ENCODE results near the gene ATP5F1D.

ATP5F1D gene

DNA sequence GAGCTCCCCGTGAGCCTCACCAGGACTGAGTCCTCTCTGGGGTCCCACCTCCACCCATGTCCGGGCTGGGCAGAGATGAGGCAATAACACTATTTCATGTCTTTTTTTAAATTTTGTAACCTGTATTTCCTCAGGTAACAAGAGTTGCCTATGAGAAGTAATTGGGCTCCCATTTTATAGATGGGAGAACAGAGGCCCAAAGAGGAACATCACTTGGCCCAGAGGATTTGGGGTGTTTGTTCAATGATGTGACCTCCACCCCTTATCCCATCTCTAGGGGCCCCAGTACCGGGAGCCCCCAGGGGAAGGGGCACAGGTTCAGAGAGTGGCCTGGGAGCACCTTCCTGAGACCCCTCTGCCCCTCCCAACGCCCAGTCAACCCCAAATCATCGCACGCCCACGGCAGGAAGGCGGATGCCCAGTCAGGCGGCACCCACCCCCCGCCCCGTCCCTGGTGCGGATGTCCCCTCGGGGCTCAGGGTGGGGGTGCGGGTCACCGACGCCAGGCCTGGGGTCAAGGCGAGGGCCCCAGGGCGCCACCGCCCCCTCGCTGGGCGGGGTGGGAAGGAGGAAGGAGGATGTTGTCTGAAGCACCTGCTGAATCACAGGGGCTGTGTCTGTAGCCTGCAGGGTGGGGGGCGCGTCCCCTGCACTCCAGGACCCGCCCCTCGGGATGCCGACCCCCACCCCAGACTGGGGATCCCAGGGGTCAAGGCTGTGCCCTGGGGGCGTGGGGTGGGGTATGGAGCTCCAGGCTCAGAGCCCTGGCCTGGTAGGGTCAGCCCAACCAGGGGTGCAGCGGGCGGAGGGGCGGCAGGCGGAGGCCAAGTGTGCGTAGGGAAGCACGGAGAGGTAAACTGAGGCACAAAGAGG lies 18.6 kb downstream of the ATP5F1D start:
- H3K4me3 ChIP-seq (ENCODE audit: low read length), result peak overlapping the region; percentile 58; the same call in 1 of the 2 replicates
- H3K4me1 ChIP-seq (ENCODE audit: insufficient read depth, low read length), result peaks cover 35% of the 10 kb centered on the region
- peak overlapping the region; percentile 9 for H3K27ac ChIP-seq (ENCODE audit: low read length)
- no peaks in the 10 kb centered on the region for H3K9me3 ChIP-seq (ENCODE audit: insufficient read depth, low read depth, low read length)
- no peaks in the 10 kb centered on the region for H3K27me3 ChIP-seq (ENCODE audit: insufficient read depth, low read length)
- H3K9ac ChIP-seq (ENCODE audit: low read depth, low read length), result peak overlapping the region; percentile 37; the same call in 1 of the 2 replicates
- H3K36me3 ChIP-seq (ENCODE audit: insufficient read depth, low read depth, low read length), result peaks cover 32% of the 10 kb centered on the region

- Histone ChIP-seq H3K36me3 (ENCODE audit: insufficient read depth, low read depth, low read length) (peaks cover 24% of the 10 kb centered on the region), H3K9ac (ENCODE audit: low read depth, low read length) (peak overlapping the region; percentile 88), H3K9me3 (ENCODE audit: insufficient read depth, low read depth, low read length) (no peaks in the 10 kb centered on the region), H3K27ac (ENCODE audit: low read length) (peak overlapping the region; percentile 67), H3K4me1 (ENCODE audit: insufficient read depth, low read length) (peaks cover 37% of the 10 kb centered on the region), H3K4me3 (ENCODE audit: low read length) (peak overlapping the region; percentile 91), H3K27me3 (ENCODE audit: insufficient read depth, low read length) (no peaks in the 10 kb centered on the region)
These were observed 19.4 kb downstream of the ATP5F1D start for GRCh38 chr19:1260749-1261537.

DNA sequence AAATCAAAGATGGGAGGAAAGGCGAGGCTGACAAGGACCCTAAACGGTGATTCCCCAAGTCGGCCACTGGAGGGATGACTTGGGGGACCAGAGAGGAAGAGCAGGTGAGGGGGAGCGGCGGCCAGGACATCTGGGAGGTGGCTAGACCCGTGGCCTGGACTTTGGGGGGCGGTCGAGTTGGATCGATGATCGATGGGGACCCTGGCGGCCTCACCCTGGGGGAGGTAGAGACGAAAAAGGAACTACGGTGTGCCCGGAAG lies 19.9 kb downstream of the ATP5F1D start:
- Histone ChIP-seq H3K27ac (ENCODE audit: low read length) (peak overlapping the region; percentile 67), H3K27me3 (ENCODE audit: insufficient read depth, low read length) (no peaks in the 10 kb centered on the region), H3K9me3 (ENCODE audit: insufficient read depth, low read depth, low read length) (no peaks in the 10 kb centered on the region), H3K4me3 (ENCODE audit: low read length) (peak overlapping the region; percentile 91), H3K9ac (ENCODE audit: low read depth, low read length) (peak overlapping the region; percentile 88; the same call in 1 of the 2 replicates), H3K4me1 (ENCODE audit: insufficient read depth, low read length) (peaks cover 37% of the 10 kb centered on the region), H3K36me3 (ENCODE audit: insufficient read depth, low read depth, low read length) (peaks cover 19% of the 10 kb centered on the region)

DNA sequence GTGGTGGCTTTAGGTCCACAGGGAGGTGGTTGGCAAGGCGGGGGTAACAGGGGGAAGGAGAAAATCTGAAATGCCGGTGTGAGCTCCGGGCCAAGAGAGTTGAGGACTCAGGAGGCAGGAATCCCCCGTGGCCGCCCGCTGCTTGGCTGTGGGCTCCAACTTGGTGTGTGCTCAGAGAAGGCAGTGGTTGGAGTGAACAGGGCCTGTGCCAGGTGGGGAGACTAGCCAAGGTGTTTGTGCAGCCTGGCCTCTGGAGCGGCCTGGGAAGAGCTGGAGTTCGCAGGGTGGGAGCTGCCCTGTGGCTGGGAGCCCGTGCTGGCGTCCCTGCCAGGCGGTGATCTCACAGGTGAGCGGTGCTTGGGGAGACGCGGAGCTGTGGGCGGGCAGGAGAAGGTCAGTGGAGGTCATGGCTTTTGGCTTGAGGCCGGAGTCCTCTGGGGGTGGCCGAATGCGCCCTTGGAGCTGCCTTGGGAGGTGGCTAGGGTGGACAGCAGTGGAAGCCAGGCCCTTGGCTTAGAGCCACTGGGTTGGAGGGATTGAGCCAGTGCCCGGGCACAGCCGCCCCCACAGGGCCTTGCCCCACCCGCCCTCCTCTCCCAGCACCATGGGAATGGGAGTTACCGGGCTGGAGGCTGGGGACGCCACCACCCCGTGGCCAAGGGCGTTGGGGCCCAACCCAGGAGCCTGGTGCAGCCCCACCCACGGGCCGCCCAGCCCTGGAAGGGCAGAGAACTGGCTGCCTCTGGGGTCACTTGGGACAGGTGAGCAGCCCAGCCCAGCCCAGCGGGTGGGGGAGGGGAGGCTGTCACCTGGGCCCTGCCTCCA lies 20.5 kb downstream of the ATP5F1D start:
- H3K9me3 ChIP-seq (ENCODE audit: insufficient read depth, low read depth, low read length), result no peaks in the 10 kb centered on the region
- H3K27me3 ChIP-seq (ENCODE audit: insufficient read depth, low read length), result peaks cover under 1% of the 10 kb centered on the region; the same call in 1 of the 2 replicates
- H3K9ac ChIP-seq (ENCODE audit: low read depth, low read length), result peak overlapping the region; percentile 88
- H3K4me1 ChIP-seq (ENCODE audit: insufficient read depth, low read length), result peaks cover 37% of the 10 kb centered on the region
- peak overlapping the region; percentile 91 for H3K4me3 ChIP-seq (ENCODE audit: low read length)
- H3K36me3 ChIP-seq (ENCODE audit: insufficient read depth, low read depth, low read length), result peaks cover 14% of the 10 kb centered on the region
- H3K27ac ChIP-seq (ENCODE audit: low read length), result peak overlapping the region; percentile 67

GRCh38 chr19:1262623-1263123 lies 21.1 kb downstream of the ATP5F1D start:
- H3K9me3 ChIP-seq (ENCODE audit: insufficient read depth, low read depth, low read length), result no peaks in the 10 kb centered on the region
- H3K27ac ChIP-seq (ENCODE audit: low read length), result peak overlapping the region; percentile 65
- peak overlapping the region; percentile 91; the same call in 1 of the 2 replicates for H3K4me3 ChIP-seq (ENCODE audit: low read length)
- H3K9ac ChIP-seq (ENCODE audit: low read depth, low read length), result peak overlapping the region; percentile 88; the same call in 1 of the 2 replicates
- peaks cover 7% of the 10 kb centered on the region; the same call in 1 of the 2 replicates for H3K36me3 ChIP-seq (ENCODE audit: insufficient read depth, low read depth, low read length)
- peaks cover 7% of the 10 kb centered on the region for H3K27me3 ChIP-seq (ENCODE audit: insufficient read depth, low read length)
- peaks cover 37% of the 10 kb centered on the region for H3K4me1 ChIP-seq (ENCODE audit: insufficient read depth, low read length)

DNA sequence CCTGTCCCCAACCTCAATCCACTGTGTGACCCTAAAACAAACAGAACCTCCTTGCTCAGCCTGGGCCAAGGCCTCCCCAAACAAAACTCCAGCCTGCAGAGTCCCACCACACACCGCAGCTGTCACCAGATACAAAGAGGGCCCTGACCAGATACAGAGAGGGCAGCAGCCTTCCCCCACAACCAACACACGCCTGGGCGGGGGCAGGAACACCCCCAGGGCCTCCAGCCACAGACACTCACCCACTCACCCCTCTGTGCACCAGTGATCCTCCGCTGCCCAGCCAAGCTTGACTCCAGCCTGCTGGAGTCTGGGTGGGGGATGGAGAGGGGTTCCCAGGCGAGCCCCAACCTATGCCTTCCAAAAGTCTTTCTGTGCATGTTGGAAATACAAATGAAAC lies 21.6 kb downstream of the ATP5F1D start:
- peaks cover 37% of the 10 kb centered on the region for H3K4me1 ChIP-seq (ENCODE audit: insufficient read depth, low read length)
- H3K4me3 ChIP-seq (ENCODE audit: low read length), result peak overlapping the region; percentile 91; the same call in 1 of the 2 replicates
- H3K9ac ChIP-seq (ENCODE audit: low read depth, low read length), result peak overlapping the region; percentile 88; the same call in 1 of the 2 replicates
- peaks cover 2% of the 10 kb centered on the region; the same call in 1 of the 2 replicates for H3K36me3 ChIP-seq (ENCODE audit: insufficient read depth, low read depth, low read length)
- H3K9me3 ChIP-seq (ENCODE audit: insufficient read depth, low read depth, low read length), result no peaks in the 10 kb centered on the region
- H3K27ac ChIP-seq (ENCODE audit: low read length), result no peak overlapping the region
- peaks cover 12% of the 10 kb centered on the region for H3K27me3 ChIP-seq (ENCODE audit: insufficient read depth, low read length)

DNA sequence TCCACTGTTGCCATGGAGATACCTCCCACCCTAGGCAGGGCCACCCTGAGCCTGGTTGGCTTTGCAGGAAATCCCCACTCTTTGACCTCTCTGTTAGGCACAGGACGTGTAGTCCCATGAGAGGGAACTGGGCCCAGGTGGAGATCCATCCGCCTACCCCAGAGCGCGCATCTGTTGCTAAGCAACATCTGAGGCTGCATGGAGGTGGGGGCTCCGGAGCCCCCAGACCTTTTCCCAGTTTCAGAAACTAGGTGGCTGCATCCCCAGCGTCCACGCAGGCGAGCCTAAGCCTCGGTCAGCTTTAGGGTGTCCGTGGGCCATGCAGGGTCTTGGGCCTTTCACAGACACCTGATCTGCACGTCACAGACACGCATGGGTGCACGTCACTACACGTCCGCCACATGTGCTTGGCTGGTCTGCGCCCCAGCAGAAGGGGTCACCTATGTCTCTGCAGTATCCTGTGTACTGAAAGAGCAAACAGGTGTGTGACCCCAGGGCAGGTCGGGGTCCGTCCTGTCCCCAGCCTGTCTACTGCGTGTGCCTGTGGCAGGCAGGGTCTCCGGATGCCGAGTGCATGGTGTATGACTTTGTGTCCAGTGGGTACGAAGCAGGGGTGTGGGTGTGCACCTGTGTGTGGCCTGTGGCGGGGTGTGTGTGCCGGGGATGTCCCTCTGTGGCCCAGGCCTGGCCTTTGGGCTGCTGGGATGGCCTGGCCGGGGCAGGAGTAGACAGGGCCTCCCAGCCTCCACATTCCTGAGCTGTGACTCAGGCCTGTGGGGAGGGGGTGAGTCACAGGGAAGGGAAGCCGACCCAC lies 23.5 kb downstream of the ATP5F1D start:
- Histone ChIP-seq H3K4me3 (ENCODE audit: low read length) (peak overlapping the region; percentile 40; the same call in 1 of the 2 replicates), H3K27me3 (ENCODE audit: insufficient read depth, low read length) (peaks cover 17% of the 10 kb centered on the region), H3K9ac (ENCODE audit: low read depth, low read length) (no peak overlapping the region; the same call in 1 of the 2 replicates), H3K9me3 (ENCODE audit: insufficient read depth, low read depth, low read length) (no peaks in the 10 kb centered on the region), H3K27ac (ENCODE audit: low read length) (no peak overlapping the region), H3K36me3 (ENCODE audit: insufficient read depth, low read depth, low read length) (no peaks in the 10 kb centered on the region; the same call in 1 of the 2 replicates), H3K4me1 (ENCODE audit: insufficient read depth, low read length) (peaks cover 32% of the 10 kb centered on the region)

GRCh38 chr19:1265615-1266128 lies 24.1 kb downstream of the ATP5F1D start:
- H3K4me3 ChIP-seq (ENCODE audit: low read length), result peak overlapping the region; percentile 75; the same call in 1 of the 2 replicates
- H3K36me3 ChIP-seq (ENCODE audit: insufficient read depth, low read depth, low read length), result peaks cover 6% of the 10 kb centered on the region; the same call in 1 of the 2 replicates
- peaks cover 17% of the 10 kb centered on the region for H3K27me3 ChIP-seq (ENCODE audit: insufficient read depth, low read length)
- H3K27ac ChIP-seq (ENCODE audit: low read length), result no peak overlapping the region
- H3K4me1 ChIP-seq (ENCODE audit: insufficient read depth, low read length), result peaks cover 32% of the 10 kb centered on the region
- H3K9me3 ChIP-seq (ENCODE audit: insufficient read depth, low read depth, low read length), result no peaks in the 10 kb centered on the region
- peak overlapping the region; percentile 51; the same call in 1 of the 2 replicates for H3K9ac ChIP-seq (ENCODE audit: low read depth, low read length)

DNA sequence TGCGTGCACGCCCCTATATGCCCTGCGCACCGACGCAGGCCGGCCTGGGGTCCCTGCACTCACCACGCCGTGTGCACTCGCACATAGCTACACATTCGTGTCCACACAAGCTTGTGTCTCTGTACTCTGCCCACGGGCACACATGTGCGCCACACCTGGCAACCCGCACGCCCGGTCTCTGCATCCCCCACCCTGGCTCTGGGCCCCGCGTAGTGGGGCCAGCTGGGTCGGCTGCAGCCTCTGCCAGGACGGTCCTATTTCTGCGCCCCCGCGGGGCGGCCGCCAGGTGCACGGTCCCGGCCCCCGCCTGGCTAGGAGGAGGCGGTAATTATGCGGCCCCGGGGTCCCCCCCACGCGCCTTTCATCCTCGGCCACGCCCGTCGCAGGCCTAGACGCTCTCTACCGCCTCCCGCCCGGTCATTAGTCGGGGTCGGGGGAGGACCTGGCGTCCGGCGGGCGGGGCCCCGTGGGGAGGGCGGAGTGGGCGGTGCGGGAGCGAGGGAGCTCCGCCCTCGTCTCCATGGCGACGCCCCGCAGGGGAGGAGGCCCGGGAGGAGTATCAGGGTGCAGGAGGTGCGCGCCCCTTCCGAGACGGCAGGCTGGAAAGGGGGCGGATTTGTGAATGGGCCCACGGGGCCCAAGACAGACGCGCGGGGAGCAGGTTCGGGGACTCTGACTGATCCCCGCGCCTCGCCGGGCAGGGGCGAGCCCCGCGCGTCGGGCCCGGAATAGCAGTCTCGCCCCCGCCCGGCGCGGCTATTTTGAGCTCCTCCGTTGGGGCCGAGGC lies 24.8 kb downstream of the ATP5F1D start:
- Histone ChIP-seq H3K9ac (ENCODE audit: low read depth, low read length) (peak overlapping the region; percentile 51; the same call in 1 of the 2 replicates), H3K27ac (ENCODE audit: low read length) (no peak overlapping the region), H3K4me1 (ENCODE audit: insufficient read depth, low read length) (peaks cover 32% of the 10 kb centered on the region), H3K36me3 (ENCODE audit: insufficient read depth, low read depth, low read length) (peaks cover 13% of the 10 kb centered on the region), H3K27me3 (ENCODE audit: insufficient read depth, low read length) (peaks cover 17% of the 10 kb centered on the region), H3K9me3 (ENCODE audit: insufficient read depth, low read depth, low read length) (no peaks in the 10 kb centered on the region), H3K4me3 (ENCODE audit: low read length) (peak overlapping the region; percentile 75; the same call in 1 of the 2 replicates)
